Left forelimb (tissue), 1 donor: ENCODE measurements around the gene PLEKHH2.
"Not testable (repeated sequence)": the region's sequence is repeated elsewhere in the genome, so short reads cannot be mapped to it uniquely, and the experiment has no call there.

Experiments
- DNase-seq: peaks from one replicate; pipeline ENCODE4 v3.0.0-alpha.2; 2018; ENCODE audit warnings: low spot score

The PLEKHH2 gene

DNA sequence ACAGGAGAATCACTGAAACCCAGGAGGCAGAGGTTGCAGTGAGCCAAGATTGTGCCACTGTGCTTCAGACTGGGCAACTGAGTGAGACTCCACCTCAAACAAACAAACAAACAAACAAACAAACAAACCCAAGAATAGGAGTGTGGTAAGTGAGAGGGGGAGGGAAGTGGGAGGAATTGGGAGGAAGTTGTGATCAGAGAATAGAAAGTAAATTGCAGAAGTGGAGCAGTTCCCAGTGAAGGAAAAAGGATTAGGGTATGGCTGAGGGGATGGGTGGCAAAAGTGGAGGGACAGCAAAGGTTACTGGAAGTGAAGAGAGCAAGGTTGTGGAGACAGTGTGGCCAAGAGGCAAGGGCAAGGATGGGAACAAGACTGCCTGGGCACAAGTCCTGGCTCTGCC, 80.3 kb downstream of the PLEKHH2 start:
- DNase-seq: no peak

DNA sequence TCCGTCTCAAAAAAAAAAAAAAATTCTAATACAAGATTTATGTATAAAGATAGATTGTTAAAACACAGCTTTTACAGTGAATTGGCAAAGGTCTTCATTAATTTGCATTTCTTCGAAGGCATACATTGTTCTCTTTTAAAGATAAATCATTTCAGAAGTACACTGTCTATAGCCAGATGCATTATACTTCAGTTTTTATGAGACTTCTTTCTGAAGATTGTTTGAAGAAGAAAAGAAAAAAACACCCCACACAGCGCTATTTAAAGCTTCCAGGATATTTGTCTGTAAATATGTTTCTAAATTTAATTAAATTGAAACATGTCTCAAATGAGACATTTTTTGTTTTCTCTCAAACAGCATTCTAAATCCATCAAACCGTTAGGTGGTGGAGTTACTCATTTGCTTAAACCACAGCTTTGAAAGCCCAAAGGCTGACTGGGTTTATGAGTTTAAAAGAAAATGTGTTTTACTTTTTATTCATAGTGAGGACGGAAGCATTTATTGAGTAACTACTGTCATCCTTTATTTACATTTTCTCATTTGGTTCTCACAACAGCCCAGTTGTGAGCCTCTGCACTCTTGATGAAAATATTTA, 81.6 kb downstream of the PLEKHH2 start:
- no peak for DNase-seq

DNA sequence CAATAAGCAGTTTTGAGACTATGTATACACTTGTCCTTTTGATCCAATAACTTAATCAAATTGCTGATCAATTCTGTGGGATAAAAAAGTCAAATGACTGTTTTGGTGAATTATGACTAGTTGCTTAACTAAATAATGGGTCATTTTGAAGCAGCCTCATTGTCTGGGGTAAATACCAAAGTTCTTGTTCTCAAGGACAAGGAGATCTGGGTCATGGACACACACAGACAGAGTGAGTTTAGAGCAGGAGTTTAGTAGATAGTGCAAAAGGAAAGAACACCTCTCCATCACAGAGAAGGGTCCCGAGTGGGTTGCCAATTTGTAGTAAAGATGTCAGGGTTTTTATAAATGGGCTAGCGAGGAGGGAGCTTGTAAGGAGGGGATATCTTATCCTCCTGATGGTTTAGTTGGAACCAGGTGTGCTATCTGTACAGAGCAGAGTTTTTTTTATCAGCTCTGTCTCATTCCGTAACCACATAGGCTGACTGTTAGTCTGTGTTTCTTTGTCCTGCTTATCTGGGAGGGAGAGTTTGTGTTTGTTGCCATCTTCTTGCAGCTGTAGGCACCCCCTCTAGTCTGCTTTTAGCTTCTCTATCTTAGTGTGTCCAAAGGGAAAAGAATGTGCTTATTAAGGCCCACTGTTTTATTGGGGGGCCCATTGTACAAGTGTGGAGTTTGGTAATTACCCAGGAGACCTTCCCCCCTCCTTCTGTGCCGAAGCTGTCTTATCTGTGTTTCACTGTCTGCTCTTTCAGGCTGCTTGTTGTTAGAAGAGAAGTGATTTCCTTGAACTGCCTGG, 87.9 kb downstream of the PLEKHH2 start:
- no peak for DNase-seq

DNA sequence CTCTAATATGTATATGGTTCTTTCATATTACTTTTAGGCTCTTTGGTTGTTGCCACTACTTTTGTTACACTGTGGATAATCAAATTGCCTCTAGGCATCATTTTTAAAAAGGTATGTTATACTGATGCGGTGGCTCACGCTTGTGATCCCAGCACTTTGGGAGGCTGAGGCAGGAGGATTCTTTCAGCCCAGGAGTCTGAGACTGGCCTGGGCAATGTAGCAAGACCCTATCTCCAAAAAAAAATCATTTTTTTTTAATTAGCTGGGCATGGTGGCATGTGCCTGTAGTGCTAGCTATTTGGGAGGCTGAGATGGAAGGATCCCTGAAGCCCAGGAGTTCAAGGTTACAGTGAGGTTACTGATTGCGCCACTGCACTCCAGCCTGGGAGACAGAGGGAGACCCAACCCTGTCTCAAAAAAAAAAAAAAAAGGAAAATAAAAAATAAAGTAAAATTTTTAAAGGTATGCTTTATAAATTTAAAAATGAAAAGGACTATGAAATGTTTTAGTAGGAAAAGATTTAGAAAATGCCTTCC, 88.7 kb downstream of the PLEKHH2 start:
- no peak for DNase-seq

DNA sequence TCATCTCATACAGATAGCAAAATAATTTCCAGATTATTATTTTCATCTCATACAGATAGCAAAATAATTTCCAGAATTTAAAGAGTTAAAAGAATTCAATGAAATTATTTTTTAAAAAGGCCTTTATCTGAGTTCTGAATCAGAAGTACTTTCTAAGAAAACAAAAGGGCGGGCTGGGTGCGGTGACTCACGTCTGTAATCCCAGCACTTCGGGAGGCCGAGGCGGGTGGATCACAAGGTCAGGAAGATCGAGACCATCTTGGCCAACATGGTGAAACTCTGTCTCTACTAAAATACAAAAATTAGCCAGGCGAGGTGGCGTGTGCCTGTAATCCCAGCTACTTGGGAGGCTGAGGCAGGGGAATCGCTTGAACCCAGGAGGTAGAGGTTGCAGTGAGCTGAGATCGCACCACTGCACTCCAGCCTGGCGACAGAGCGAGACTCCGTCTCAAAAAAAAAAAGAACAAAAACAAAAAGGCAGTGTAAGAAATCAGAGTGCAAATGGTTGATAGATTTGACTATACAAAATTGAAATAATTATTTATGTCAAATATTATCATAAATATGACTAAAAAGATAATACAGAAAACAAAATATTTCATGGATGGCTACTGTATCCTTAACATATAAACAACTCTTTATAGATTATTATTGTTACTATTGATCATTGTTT, 90.0 kb downstream of the PLEKHH2 start:
- DNase-seq: not testable (repeated sequence)

DNA sequence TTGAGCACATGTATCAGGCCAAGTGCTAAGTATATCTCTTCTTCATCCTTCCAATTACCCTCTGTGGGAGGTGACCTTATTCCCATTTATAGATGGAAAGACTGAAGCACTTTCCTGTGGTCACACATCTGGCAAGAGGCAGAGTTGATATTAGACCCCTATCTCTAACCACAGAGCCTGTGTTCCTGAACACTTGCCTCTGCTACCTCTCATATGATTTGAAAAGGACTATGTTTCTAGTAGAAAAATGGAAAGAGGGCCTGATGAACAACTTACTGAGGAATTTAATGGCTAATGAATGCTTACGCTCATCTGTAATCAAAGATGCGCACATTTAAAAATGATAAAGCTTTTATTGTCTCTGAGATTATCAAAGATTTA, 90.6 kb downstream of the PLEKHH2 start:
- no peak for DNase-seq

DNA sequence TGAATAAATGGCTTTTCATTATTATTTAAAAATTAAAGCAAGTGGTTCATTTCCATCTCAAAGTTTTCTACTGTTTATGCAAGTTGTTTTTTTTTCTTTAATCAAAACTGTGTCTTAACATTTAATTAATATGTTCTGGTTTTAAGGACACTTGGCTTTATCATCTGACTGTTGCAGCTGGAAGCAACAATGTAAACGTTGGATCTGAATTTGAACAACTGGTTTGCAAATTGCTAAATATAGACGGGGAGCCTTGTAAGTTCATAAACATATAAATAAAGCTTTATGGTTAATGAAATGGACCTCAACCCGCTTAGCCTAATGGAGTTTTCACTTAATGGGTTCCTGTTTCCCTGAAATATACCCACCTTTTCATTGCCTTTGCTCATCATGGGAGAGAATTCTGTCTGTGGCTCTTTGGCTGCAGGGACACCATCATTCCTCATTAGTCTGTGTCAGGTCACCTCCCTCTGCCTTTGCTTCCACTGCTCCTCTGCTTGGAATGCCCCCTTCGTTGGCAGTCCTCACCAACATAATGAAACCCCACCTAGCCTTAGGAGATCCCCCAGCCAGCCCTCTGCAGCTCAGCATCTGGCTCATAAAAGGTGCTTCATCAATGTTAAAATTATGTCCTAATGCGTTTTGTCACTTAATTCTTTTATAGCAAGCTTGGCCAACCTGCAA, 92.6 kb downstream of the PLEKHH2 start:
- no peak for DNase-seq

DNA sequence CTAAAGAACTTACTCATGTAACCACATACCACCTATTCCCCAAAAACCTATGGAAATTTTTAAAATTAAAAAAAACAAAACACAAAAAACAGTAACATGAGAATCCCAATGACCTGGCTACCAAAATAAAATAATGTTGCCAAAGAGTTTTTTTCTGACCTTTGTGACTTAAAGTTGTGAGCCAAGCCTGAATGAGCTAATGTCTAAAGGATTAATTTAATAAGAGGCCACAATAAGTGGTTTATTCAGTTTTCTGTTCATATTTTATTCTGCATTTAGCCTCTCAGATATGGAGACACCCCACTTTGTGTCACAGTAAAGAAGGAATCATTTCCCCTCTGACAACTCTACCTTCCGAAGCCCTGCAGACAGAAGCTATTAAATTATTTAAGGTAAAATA, 94.2 kb downstream of the PLEKHH2 start:
- DNase-seq: no peak

DNA sequence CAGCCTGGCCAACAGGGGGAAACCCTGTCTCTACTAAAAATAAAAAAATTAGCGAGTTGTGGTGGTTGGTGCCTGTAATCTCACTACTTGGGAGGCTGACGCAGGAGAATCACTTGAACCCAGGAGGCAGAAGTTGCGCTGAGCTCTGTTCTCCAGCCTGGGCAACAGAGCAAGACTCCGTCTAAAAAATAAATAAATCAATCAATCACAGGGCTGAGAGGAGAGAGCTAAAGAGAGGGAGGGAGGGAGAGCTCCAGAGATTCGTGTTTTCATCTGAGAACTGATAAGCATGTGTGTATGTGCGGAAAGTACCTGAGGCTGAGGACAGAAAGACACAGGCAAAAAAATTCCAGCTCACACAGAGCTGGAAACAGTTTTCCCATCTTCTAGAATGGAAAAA, 99.6 kb downstream of the PLEKHH2 start:
- no peak for DNase-seq

DNA sequence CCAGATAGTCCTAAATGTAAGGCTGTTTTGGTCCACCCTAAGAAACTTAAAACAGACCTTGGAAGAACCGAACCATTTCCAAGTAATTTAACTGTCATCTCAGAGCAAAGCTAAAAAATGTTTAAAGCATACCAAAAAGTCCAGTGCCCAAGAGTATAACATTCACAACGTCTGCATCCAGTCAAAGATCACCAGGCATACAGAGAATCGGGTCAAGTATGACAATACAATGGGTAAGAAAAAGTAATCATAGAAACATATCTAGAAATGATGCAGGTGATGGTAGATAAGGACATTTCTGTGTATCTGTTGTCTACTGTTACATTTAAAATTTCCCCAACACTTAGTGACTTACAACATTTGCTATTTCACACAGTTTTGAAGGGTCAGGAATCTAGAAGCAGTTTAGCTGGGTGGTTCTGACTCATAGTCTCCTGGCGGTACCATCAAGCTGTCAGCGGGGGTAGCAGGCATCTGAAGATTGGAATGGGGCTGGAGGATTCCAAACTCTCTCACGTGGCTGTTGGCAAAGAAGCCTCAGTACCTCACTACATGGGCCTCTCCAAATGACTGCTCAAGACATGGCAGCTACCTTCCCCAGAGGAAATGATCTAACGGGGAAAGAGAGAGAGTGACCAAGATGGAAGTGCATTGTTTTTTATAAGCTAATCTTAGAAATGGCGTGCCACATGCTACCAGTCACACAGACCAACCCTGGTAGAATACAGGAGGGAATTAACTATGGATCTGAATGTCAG, 100.2 kb downstream of the PLEKHH2 start:
- no peak for DNase-seq

DNA sequence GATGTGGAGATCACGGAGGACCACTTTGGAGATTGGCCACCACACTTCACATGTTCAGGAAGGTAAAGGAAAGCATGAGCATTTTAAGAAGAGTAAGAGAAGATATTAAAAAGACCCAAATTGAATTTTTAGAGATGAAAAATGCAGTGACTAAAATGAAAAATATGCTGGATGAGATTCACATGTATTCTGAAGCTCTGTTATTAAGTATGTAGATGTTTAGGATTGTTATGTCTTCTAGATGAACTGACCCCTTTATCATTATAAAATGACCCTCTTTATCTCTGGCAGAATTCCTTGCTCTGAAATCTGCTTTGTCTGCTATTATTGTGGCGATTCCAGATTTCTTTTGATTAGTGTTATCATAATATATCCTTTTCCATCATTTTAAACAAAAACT, 100.8 kb downstream of the PLEKHH2 start:
- DNase-seq: no peak

DNA sequence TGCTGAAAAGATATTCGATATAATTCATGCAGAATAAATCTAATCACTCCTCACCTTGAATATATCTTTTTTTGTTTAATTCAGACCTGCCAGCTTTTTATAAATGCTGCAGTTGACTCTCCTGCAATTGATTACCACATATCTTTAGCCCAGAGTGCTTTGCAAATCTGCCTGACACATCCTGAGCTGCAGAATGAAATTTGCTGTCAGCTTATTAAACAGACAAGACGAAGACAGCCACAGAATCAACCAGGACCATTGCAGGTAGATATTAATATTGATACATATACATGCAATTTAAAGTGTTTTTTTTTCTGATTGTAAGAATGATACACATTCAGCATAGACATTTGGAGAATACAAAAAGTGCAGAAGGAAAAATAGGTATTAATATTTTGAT, 101.2 kb downstream of the PLEKHH2 start:
- no peak for DNase-seq

DNA sequence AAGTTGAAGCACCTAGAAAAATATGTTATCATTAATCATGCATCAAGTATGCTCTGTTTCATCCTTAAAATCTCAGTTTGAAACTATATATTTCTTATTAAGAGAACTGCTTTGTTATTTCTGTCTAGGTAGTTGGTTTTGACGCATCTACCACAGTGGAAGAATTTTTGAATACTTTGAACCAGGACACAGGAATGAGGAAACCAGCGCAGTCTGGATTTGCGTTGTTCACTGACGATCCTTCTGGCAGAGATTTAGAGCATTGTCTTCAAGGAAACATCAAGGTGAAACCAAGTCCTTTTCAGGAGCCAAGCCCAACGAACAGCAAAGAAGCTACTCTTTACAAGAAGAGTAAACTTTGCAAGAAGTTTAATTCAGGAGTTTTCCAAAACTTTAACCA, 106.6 kb downstream of the PLEKHH2 start:
- DNase-seq: no peak

DNA sequence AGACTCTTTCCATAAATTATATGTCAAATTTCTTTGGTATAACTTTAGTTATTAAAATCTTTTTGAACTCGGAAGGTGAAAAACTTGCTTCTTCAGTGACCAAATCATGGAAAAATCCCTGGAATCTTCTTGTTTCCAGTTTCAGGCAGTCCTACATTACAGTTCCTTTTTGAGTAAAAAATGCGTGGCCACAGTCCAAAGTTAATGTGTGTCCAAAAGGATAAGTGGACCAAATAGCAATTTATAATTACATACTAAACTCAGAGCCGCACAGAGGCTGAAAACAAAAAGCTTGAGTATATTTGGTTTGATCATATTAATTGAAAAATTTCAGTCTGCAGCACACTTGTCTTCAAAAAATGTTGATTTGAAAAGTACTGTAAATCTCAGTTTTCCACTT, 108.4 kb downstream of the PLEKHH2 start:
- no peak for DNase-seq

DNA sequence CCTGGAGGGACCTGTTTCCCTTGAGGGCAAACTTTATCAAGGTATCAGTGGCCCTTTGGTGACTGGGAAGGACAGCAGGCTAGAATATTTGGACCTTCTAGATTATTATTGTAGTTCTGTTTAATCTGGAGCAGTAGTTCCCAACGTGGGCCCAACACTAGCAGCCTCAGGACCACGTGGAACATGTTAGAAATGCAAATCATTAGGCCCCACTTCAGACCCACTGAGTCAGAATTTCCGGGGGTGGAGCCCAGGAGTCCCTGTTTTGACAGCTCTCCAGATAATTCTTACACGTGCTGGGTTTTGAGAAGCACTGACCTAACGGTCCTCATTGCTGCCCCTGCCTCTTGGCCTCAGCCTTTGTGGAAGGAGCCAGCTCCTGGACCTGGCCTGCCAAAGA, 111.3 kb downstream of the PLEKHH2 start:
- no peak for DNase-seq

DNA sequence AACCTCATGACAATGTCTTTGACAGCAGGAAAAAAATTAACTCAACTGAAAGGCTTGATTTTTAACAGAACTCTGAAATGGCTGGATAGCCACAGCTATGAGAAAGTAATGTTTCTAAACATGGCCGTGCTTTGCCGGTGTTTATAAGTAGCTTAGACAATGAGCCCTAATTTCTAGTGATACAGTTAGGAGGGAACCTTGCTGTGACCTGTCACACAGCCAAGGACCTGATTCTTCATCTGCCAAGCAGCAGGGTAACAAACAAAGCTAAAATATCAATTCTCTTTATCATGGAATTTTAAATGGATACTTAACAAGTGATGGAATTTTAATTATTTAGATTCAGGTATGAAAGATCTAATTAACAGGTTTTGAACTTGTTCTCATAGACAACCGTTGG, 112.5 kb downstream of the PLEKHH2 start:
- no peak for DNase-seq

DNA sequence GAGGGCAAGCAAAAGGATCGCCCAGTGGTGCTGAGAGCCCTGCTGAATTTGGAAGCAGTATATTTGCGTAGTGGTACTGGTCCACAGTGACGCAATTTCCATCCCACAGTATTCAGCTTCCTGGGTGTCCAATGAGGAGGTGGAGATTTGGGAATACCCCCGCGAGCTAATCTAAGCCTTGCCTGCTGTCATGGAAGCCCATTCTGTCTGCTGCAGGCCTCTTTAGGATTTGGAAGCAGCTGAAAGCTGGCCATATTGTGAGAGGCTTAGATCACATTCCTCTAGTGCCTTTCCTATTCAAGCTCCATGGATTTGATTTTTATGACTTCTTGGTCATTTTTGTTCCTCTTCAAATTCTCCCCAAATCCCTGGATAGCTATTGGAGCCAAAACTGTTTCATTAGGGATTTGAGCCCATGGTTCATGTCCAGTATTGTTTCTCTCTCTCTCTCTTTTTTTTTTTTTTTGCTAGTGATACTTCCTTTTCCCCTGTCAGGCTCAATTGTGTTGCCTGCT, 114.5 kb downstream of the PLEKHH2 start:
- DNase-seq: no peak

DNA sequence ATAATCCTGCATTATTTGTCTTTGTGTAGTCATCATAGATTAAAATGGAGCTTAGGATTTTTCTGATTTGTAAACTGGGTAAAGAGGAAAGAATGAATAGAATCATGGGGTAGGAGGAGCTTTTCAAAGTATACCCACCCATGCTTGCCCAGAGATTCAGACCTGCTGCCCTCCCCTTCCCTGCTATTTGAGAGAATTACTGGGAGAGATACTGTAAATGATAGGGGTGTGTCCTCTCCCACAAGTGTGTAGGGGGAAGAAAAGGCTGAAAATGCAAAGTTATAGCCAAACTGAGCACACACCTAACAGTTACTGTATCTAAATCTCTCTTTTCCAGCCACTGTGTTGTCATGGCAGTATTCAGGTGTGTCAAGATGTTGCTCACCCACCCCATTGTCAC, 115.2 kb downstream of the PLEKHH2 start:
- no peak for DNase-seq

DNA sequence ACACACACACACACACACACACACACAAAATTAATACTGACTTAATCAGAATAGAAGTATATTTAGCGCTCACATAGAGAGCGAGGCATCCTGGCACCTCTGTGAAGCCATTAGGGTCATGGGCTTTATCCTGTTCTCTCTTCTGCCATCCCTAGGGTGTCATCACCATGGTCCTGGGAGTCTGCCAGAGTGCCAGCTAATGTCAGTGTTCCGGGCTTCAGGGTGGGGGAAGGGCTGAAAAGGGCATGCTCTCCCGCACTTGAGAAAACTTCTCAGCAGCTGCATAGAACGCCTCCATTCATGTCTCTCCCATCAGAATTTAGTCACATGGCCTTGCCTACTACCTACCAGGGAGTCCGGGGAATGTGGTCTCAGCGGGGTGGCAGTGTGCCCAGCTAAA, 117.1 kb downstream of the PLEKHH2 start:
- DNase-seq: no peak

DNA sequence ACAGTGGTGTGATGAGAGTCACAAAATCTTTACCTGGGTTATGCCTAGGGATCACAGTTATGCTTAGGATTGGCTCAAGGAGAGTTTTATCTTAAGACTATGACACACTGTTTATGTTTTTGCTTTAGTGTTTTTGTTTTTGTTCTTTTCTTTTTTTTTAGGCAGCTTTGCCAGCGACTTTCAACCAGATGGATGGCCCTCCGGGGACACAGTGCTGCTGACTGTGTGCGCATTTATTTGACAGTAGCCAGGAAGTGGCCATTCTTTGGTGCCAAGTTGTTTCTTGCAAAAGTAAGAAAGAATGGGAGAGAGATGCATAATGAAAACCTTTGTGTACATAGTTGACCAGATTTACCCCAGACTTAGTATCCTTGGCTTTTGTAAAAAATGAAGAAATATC, 121.7 kb downstream of the PLEKHH2 start:
- DNase-seq: no peak

DNA sequence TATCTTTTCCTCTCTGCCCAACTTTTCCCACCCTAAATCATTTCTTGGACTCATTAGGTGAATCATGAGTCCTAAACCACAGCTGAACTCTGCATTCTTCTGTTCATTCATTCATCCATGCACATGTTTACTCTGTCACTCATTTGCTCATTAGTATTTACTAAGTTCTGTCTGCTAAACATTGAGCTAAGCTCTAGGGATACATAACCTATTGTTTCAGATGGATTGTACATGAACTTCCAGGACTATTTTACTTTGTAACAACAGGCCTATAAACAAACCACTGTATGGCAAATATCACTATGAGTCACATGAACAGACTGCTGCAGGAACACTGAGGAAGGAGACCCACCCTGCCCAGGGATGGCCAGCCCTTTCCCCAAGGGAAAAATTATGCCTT, 122.1 kb downstream of the PLEKHH2 start:
- no peak for DNase-seq

DNA sequence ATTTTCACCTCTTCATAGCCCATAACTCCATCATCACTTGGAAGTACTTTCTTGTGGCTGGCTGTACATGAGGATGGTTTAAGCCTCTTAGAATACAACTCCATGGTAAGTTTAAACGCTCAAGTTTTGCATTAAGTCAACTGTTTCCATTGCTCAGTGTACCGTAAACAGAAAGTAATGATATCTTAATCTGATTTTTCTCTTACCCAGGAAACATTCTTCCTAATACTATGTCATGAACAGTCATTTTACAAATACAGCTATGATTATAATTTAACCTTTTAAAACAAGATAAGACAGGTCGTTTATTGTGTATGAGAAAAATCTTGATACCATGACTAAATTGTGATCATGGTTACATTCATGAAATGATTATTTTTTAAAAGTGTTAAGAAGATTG, 125.2 kb downstream of the PLEKHH2 start:
- DNase-seq: no peak
